GM19239 (cell line): ENCODE data around the gene CIDEB.
A peak's percentile ranks its signal among the peaks of the same experiment; 100 is the strongest.
"Not testable (repeated sequence)": the region's sequence is repeated elsewhere in the genome, so short reads cannot be mapped to it uniquely, and the experiment has no call there.

Experiments used
- DNase-seq: peaks from one replicate; pipeline ENCODE4 v3.0.0; 2011; ENCODE audit warnings: low spot score; ENCODE audit not compliant: insufficient read length
- FAIRE-seq: peaks from 2 replicates; lab custom pipeline; 2011; peaks lifted over from hg19 to GRCh38; lab: Jason Lieb, UNC

CIDEB gene

GRCh38 chr14:24334431-24335291, 26.9 kb upstream of the CIDEB start, which contains the start of gene ADCY4:
ADCY4 (minus strand) TSS chr14:24335071; CDS start chr14:24334652, 419 bp downstream.
- FAIRE-seq (no peak), DNase-seq (no peak)

- DNase-seq (peak; percentile 95), FAIRE-seq (peak; percentile 96)
Measured at GRCh38 chr14:24332268-24332993, 24.7 kb upstream of the CIDEB start.

GRCh38 chr14:24331731-24332267, 24.0 kb upstream of the CIDEB start:
- no peak for FAIRE-seq
- DNase-seq = no peak

GRCh38 chr14:24330973-24331674, 23.3 kb upstream of the CIDEB start:
- FAIRE-seq (no peak), DNase-seq (no peak)

- FAIRE-seq (no peak), DNase-seq (no peak)
Measured at GRCh38 chr14:24329736-24330135, 22.0 kb upstream of the CIDEB start.

- FAIRE-seq = no peak
- no peak for DNase-seq
Measured at GRCh38 chr14:24329073-24329663, 21.4 kb upstream of the CIDEB start.

- not testable (repeated sequence) for DNase-seq, FAIRE-seq
Measured at GRCh38 chr14:24327914-24328313, 20.1 kb upstream of the CIDEB start.

- DNase-seq = no peak
- no peak for FAIRE-seq
Measured at GRCh38 chr14:24327303-24327702, 19.5 kb upstream of the CIDEB start.

GRCh38 chr14:24325963-24326362, 18.2 kb upstream of the CIDEB start:
- no peak for FAIRE-seq
- DNase-seq = no peak

- DNase-seq = no peak
- no peak for FAIRE-seq
Measured at GRCh38 chr14:24325041-24325530, 17.3 kb upstream of the CIDEB start.

- FAIRE-seq (no peak), DNase-seq (no peak)
Measured at GRCh38 chr14:24324024-24324423, 16.2 kb upstream of the CIDEB start.

- DNase-seq = no peak
- FAIRE-seq = no peak
Measured at GRCh38 chr14:24323341-24323740, 15.6 kb upstream of the CIDEB start.

- FAIRE-seq (no peak), DNase-seq (no peak)
Measured at GRCh38 chr14:24322672-24323071, 14.9 kb upstream of the CIDEB start.

GRCh38 chr14:24321212-24321975, 13.6 kb upstream of the CIDEB start:
- DNase-seq = no peak
- no peak for FAIRE-seq

GRCh38 chr14:24317141-24317928, 9.6 kb upstream of the CIDEB start:
- FAIRE-seq (no peak), DNase-seq (no peak)

- FAIRE-seq = no peak
Measured at GRCh38 chr14:24316597-24316950, 8.8 kb upstream of the CIDEB start.

GRCh38 chr14:24315807-24316596, 8.2 kb upstream of the CIDEB start:
- DNase-seq (no peak), FAIRE-seq (no peak)

More at GRCh38 chr14:24316597-24316950, 8.8 kb upstream of the CIDEB start:
- DNase-seq = no peak
